ENCODE data around the gene RSL24D1.

RSL24D1 gene

DNA sequence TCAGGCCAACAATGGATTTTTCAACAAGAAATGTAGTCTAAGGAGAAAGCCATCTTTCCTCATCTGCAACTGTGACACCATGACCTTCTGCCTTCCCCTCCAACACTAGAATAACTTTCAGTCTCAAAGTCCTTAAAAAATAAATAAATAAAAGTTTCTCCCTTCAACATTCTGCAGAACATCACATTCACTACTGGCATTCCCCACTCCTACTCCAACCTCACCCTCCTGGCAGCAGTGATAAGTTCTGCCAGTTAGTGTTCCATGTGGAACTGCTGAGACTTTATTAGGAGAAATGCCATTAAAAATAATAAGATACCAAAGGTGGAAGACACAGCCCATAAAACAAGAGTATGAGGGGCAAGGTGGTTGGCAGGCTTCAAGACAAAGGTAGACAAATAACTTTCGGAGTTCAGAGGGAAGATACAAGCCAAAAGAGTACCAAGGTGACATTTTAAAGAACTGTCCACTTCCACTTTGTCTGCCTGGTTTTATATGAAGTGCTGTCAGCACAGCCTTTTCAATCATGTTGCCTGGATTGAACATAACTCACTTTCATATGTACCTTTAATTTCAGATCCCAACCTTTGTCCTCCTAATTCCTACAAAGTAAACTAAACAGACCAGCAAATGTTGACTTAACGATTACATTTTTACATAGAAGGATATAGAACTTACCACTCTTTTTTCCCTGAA is 37.5 kb upstream of the RSL24D1 start:
- ChIA-PET CTCF (no interaction called here), POLR2A (no interaction called here)
- no peak for TF ChIP-seq ZNF384 (IDR thresholded peaks at IDR 0.05)
- TF ChIP-seq NFRKB (IDR thresholded peaks at IDR 0.05) = no peak
- TF ChIP-seq, protein P1, sequence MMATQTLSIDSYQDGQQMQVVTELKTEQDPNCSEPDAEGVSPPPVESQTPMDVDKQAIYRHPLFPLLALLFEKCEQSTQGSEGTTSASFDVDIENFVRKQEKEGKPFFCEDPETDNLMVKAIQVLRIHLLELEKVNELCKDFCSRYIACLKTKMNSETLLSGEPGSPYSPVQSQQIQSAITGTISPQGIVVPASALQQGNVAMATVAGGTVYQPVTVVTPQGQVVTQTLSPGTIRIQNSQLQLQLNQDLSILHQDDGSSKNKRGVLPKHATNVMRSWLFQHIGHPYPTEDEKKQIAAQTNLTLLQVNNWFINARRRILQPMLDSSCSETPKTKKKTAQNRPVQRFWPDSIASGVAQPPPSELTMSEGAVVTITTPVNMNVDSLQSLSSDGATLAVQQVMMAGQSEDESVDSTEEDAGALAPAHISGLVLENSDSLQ (IDR thresholded peaks at IDR 0.05) = no peak
- TF ChIP-seq FOXA1 (IDR thresholded peaks at IDR 0.05) = no peak
- TF ChIP-seq TARDBP (IDR thresholded peaks at IDR 0.05) = no peak
- no peak for TF ChIP-seq FOXM1 (IDR thresholded peaks at IDR 0.05; ENCODE audit: borderline replicate concordance)
- no peak for TF ChIP-seq L3MBTL2 (conservative IDR thresholded peaks at IDR 0.05)
- TF ChIP-seq CTBP1 (IDR thresholded peaks at IDR 0.05; ENCODE audit: borderline replicate concordance) = no peak
- TF ChIP-seq SUZ12 (IDR thresholded peaks at IDR 0.05) = no peak
- no peak for TF ChIP-seq FOXK2 (IDR thresholded peaks at IDR 0.05)
- TF ChIP-seq BHLHE40 (IDR thresholded peaks at IDR 0.05; ENCODE audit: borderline replicate concordance) = no peak
- no peak for TF ChIP-seq LEF1 (IDR thresholded peaks at IDR 0.05; ENCODE audit: borderline replicate concordance)
- DNase-seq (ENCODE audit: extremely low spot score) = no peak

DNA sequence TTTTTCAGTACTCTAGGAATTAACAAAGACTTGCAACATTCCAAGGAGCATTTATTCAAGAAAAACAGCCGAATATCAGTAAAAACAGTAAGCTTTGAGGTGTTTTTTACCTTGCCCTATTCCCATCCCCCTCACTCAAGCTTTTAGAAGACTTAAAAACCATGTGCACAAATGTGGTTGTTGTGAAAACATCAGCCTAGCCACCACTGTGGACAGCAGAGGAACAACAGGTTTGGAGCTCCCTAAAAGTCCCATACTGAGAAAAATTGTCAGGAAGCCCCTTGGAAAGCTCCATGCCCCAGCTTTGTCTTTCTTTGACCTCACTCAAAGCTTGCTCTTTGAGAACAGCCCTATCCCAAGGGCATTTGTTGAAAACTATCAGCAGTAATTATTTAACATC is 34.7 kb upstream of the RSL24D1 start:
- ChIA-PET POLR2A (interaction anchor here (1.3 kb wide), 1 partner anchor 35 kb away, joined by 4 read pairs; the partner anchor contains the start of gene RSL24D1), CTCF (no interaction called here)
- TF ChIP-seq NFRKB (IDR thresholded peaks at IDR 0.05) = no peak
- TF ChIP-seq CTBP1 (IDR thresholded peaks at IDR 0.05; ENCODE audit: borderline replicate concordance) = no peak
- TF ChIP-seq ZNF384 (IDR thresholded peaks at IDR 0.05) = no peak
- no peak for TF ChIP-seq FOXK2 (IDR thresholded peaks at IDR 0.05)
- no peak for TF ChIP-seq TARDBP (IDR thresholded peaks at IDR 0.05)
- no peak for TF ChIP-seq ELF4 (IDR thresholded peaks at IDR 0.05)
- TF ChIP-seq L3MBTL2 (conservative IDR thresholded peaks at IDR 0.05) = no peak
- TF ChIP-seq FOXA1 (IDR thresholded peaks at IDR 0.05) = no peak
- no peak for TF ChIP-seq FOXM1 (IDR thresholded peaks at IDR 0.05; ENCODE audit: borderline replicate concordance)
- no peak for DNase-seq (ENCODE audit: extremely low spot score)

DNA sequence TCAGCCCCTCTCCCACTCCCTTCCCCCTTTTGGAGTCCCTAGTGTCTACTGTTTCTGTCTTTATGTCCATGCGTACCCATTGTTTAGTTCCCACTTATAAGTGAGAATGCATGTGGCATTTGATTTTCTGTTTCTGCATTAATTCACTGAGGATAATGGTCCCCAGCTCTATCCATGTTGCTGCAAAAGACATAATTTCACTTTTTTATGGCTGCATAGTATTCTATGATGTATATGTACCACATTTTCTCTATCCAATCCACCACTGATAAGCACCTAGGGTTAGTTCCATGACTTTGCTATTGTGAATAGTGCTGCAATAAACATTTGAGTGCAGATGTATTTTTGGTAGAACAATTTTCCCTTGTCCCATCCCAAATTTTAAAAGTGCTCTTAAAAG is 34.2 kb upstream of the RSL24D1 start:
- no peak for DNase-seq (ENCODE audit: extremely low spot score)
- ChIA-PET CTCF (no interaction called here), POLR2A (no interaction called here)
- no peak for TF ChIP-seq ZNF384 (IDR thresholded peaks at IDR 0.05)
- no peak for TF ChIP-seq SP1 (IDR thresholded peaks at IDR 0.05)
- TF ChIP-seq HDGF (IDR thresholded peaks at IDR 0.05; ENCODE audit: borderline replicate concordance) = no peak
- no peak for TF ChIP-seq L3MBTL2 (conservative IDR thresholded peaks at IDR 0.05)

DNA sequence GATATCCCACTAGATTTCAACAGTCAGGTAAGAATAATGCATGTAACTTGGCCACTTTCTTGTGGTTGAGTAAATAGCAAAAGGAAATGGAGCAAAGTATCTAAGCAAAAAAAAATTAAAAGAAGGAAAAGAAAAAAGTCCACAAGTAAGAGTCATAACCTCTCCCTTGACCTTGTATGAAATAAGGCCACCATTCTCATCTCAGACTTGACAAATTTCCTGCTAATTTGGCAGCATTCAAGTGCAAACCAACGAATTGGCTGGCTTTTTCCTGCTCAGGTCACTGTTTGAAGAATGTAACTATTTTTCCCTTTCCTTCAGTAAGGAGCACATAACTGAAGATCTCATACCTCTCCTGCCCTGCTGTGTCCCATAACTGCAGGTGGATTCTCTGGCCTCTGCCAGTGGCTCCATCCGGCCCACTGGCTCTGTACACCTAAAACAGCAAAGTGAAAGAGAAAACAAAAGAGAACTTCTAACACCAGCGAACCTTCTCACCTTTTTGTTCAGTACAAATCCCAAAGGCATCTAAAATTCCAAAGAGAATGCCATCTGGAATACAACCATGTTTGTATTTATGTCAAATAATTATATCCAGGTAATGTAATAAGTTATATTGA is 33.4 kb upstream of the RSL24D1 start:
- TF ChIP-seq, protein P1 (IDR thresholded peaks at IDR 0.05) = no peak
- TF ChIP-seq CTBP1 (IDR thresholded peaks at IDR 0.05; ENCODE audit: borderline replicate concordance) (no peak), L3MBTL2 (conservative IDR thresholded peaks at IDR 0.05) (no peak), NFRKB (IDR thresholded peaks at IDR 0.05) (no peak)
- POLR2A ChIA-PET = no interaction called here
- DNase-seq (ENCODE audit: extremely low spot score) = no peak
- CTCF ChIA-PET = interaction anchor here (0.7 kb wide), 1 partner anchor 13 kb away, joined by 3 read pairs; no protein-coding TSS in a partner anchor

DNA sequence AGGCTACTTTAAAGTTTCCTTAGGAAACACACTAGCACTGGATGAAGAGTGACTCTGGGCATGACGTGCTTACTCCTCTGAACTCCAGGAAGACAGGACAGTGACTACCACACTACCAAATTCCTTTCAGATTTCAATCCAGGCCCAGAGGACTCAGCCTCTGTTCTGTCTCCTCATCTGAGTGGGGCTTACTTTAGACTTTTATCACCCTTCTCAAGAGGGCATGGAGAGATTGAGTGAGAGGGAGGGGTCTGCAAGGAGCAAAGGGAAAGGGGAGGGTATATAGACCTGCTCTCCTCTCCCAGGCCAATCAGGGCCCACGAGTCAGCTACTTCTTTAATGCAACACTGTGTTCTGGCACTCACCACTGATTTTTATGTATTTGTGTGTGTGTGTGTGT is 29.4 kb upstream of the RSL24D1 start:
- ChIA-PET POLR2A (no interaction called here), CTCF (no interaction called here)
- DNase-seq (ENCODE audit: extremely low spot score) = no peak

DNA sequence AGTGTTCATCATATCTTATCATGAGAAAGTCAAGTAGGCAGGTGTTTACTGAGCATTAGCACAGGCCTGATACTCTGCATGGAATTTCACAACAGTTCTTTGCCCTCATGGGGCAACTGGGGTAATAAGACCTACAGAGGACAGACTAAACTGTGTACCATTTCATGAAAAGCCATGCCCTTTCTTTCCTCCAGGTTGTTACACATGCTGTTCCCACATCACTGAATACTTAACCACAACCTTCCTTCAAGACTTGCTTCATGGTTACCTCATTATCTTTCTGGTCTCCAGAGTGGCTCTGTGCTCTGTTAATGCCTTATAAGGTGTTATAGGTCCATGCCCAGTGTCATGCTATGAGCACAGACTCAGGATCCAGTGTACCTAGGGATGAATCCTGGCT is 28.2 kb upstream of the RSL24D1 start:
- POLR2A ChIA-PET = no interaction called here
- no peak for DNase-seq (ENCODE audit: extremely low spot score)
- CTCF ChIA-PET = no interaction called here
- TF ChIP-seq L3MBTL2 (conservative IDR thresholded peaks at IDR 0.05) = no peak
- TF ChIP-seq FOXK2 (IDR thresholded peaks at IDR 0.05) = no peak
- no peak for TF ChIP-seq ARNT (IDR thresholded peaks at IDR 0.05)
- no peak for TF ChIP-seq TARDBP (IDR thresholded peaks at IDR 0.05)
- TF ChIP-seq CTBP1 (IDR thresholded peaks at IDR 0.05; ENCODE audit: borderline replicate concordance) = no peak
- TF ChIP-seq, protein P1 (IDR thresholded peaks at IDR 0.05) = no peak
- no peak for TF ChIP-seq ZNF384 (IDR thresholded peaks at IDR 0.05)
- no peak for TF ChIP-seq HDGF (IDR thresholded peaks at IDR 0.05; ENCODE audit: borderline replicate concordance)

More for the DNA sequence above, 29.4 kb upstream of the RSL24D1 start:
- TF ChIP-seq FOXA1 (IDR thresholded peaks at IDR 0.05) (no peak), FOXK2 (IDR thresholded peaks at IDR 0.05) (no peak), ARNT (IDR thresholded peaks at IDR 0.05) (no peak), NFRKB (IDR thresholded peaks at IDR 0.05) (no peak), FOXM1 (IDR thresholded peaks at IDR 0.05; ENCODE audit: borderline replicate concordance) (no peak), CTBP1 (IDR thresholded peaks at IDR 0.05; ENCODE audit: borderline replicate concordance) (no peak), BHLHE40 (IDR thresholded peaks at IDR 0.05; ENCODE audit: borderline replicate concordance) (no peak), TARDBP (IDR thresholded peaks at IDR 0.05) (no peak), SUZ12 (IDR thresholded peaks at IDR 0.05) (no peak), ZNF384 (IDR thresholded peaks at IDR 0.05) (no peak), HDGF (IDR thresholded peaks at IDR 0.05; ENCODE audit: borderline replicate concordance) (no peak), SP1 (IDR thresholded peaks at IDR 0.05) (no peak), ELF4 (IDR thresholded peaks at IDR 0.05) (no peak), L3MBTL2 (conservative IDR thresholded peaks at IDR 0.05) (no peak), LEF1 (IDR thresholded peaks at IDR 0.05; ENCODE audit: borderline replicate concordance) (no peak)
- TF ChIP-seq, protein P1 (IDR thresholded peaks at IDR 0.05) = no peak

Measured in HEK293T (cell line).